Inflammatory macrophage (primary cell): Measurements from ENCODE around the gene FAH.

ENCODE experiments used
- DNase-seq, 2 donors: peaks; one replicate each; pipeline ENCODE4 v3.0.0-alpha.2; 2020 to 2022

The FAH gene

DNA sequence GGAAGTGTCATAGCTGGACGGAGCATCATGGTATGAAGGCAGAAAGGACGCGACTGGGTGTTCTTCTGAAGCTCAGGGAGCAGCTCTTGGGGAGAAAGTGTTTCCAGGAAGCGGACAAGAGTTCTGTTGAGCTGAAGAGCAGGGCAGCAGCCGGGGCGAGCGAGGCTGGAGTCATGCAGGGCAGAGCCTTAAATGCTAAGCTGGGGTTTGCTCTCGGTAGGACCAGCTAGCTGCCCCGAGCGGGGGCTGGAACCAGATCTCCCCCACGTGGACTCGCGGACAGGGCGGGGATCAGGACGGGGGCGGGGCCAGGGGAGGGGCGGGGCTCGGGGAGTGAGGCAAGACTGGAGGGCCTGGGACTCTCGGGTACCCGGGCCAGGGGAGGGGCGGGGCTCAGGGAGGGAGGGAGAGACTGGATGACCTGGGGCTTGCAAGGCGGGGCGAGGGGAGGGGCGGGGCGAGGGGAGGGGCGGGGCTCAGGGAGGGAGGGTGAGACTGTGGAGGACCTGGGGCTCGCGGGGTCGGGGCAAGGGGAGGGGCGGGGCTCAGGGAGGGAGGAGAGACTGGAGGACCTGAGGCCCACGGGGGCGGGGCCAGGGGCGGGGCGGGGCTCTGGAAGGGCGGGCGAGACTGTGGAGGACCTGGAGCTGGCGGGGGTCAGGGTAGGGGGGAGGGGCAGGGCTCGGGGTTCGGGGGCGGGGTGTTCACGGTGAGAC lies 461 bp upstream of the FAH start:
- peak; percentile 81 to 82 for DNase-seq

DNA sequence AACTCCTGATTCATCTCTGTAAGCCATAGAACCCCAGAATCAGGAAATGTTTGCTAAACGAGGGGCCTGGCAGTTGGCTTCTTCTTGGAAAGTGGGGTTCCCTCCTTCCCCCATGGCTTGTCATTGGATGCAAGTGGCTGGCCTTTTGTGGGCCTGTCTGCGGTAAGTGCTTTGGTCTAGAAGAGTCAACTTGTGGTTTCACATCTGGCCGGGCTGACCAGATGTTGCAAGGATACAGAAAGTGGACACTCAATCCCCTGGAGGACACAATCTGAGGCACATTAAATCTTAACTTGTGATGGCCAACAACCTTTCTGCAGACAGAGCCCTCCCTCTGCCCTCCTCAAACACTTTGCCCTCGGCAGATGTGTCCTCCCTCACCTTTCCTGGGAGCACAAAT lies 1.1 kb downstream of the FAH start:
- no peak for DNase-seq

DNA sequence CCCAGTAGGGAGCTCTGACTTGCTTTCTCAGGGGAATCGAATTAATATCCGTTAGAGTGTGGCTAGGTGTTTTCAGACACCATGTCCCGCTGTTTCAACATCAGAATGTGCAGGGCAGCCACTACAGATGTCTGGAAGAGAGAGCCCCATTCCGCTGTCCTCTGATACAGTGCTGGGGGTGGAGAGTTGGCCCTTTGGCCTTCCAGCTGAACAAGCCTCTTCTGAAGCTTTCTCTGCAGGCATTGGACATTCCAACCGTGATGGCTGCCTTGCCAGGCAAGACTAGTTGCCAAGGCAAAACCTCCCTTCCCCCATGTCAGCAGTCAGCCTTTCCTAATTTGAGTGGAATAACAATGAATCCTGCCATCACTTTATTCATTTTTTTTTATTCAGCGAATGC lies 1.5 kb downstream of the FAH start:
- DNase-seq = no peak

DNA sequence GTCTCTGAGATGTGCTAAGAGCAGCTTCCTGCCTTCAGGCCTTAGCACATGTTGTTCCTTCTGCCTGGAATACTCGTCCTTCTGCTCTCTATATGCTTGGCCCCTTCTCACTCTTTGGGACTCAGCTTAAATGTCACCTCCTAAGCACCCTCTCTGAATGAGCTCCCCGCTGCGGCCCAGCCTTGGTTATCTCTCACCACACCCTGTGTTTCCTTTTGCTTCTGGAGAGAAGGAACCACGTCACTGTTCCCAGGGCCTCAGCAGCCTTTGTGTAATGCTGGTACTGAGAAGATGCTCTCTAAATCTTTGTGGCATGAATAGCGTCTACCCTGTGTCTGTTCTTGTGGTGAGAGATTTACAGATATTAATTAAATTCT lies 2.2 kb downstream of the FAH start:
- DNase-seq = no peak

DNA sequence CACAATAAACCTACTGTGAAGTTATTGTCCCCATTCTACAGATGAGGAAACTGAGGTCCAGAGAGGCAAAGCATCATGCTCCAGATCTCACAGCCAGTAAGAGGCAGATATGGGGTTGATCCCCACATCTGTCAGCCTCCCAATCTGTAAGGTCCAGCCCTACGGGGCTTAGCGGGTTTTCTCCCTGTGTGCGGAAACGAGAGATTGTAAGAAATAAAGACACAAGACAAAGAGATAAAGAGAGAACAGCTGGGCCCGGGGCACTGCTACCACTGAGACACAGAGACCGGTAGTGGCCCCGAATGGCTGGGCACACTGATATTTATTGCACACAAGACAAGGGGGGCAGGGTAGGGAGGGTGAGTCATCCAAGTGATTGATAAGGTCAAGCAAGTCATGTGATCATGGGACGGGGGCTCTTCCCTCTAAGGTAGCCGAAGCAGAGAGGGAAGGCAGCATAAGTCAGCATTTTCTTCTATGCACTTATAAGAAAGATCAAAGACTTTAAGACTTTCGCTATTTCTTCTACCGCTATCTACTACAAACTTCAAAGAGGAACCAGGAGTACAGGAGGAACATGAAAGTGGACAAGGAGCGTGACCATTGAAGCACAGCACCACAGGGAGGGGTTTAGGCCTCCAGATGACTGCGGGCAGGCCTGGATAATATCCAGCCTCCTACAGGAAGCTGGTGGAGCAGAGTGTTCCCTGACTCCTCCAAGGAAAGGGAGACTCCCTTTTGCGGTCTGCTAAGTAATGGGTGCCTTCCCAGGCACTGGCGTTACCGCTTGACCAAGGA lies 2.8 kb downstream of the FAH start:
- peak; percentile 20 to 28 for DNase-seq

DNA sequence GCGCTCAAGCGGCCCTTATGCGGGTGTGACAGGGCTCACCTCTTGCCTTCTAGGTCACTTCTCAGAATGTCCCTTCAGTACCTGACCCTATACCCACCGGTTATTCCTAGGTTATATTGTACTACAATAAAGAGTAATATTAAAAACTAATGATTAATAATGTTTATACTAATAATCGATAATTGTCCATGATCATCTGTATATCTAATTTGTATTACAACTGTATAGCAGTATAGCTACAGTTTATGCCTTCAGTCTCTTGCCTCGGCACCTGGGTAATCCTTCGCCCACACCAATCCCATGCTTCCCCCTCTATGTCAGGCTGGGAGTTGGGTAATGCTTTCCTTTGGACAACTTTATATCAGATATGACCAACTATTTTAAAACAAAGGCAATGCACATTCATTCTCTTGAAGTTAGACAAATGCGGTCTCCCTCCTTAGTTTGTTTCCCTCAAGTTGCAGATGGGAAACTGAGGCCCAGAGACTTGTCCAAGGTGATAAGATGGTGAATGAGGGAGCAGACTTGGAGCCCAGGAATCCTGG lies 3.4 kb downstream of the FAH start:
- peak in 1 of 2 donors; percentile 17 for DNase-seq

DNA sequence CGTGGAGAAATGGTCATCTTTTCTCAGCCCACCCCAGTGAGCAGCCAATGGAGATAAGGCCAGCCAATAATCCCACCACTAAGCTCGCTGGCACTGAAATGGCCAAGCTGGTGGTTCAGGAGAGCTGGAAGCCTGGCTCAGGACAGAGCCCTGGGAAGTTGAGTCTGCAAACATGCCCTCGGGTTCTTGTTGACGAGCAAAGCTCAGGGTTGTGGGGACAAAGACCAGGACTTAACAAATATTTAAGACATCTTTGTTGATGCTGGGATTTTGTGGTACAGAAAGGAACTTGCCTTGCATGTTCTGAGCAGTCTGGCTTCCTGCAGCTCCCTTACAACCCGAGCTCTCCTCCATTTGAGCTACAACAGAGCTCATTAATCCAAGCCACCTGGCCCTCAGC lies 4.4 kb downstream of the FAH start:
- no peak for DNase-seq

DNA sequence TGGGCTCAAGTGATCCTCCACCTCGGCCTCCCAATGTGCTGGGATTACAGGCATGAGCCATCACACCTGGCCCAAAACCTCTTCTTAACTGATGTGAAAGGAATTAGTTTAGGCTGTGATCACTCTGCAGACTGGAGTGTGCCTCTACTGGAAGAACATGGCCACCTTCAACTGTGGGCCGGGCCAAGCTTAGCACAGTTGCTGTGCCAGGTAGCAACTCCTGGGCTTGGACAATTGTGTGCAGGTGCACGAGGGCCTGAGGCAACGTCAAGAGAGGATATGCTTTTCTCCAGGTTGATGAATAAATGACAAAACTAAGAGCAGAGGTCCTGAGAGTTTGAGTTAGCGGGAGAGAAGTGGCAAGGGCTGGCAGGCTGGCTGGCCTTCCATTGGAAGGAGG lies 6.5 kb downstream of the FAH start:
- no peak for DNase-seq

DNA sequence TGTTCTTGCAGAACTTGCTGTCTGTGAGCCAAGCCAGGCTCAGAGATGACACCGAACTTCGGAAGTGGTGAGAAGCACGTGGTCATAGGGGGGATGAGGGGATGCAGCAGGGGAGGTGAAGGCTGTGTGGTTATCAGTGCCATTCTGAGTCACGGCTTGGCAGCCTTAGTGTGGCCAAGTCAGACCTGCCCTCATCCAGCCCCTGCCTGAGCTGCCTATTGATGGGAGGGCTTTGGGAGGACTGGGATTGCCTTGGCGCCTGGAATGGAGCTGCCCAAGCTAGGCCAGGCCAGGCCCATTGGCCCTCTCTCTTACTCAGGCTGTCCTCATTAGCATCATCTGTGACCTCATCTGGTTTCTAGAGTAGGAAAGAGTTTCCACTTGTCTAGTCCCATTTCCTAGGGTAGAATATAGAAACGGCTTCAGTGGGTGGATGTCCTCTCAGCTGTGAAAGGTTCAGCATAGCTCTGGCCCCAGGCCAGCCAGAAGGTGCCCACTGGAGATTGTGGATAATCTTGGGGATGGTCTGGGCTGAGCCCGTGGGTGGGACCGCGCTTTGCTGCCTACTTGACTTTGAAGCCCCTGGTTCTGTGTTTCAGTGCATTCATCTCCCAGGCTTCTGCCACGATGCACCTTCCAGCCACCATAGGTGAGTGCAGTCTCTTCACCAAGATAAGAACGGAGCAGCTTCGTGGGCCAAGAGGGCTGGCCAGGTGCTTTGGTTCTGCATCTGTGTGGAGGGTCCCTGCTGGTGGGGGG lies 7.2 kb downstream of the FAH start:
- DNase-seq = no peak

DNA sequence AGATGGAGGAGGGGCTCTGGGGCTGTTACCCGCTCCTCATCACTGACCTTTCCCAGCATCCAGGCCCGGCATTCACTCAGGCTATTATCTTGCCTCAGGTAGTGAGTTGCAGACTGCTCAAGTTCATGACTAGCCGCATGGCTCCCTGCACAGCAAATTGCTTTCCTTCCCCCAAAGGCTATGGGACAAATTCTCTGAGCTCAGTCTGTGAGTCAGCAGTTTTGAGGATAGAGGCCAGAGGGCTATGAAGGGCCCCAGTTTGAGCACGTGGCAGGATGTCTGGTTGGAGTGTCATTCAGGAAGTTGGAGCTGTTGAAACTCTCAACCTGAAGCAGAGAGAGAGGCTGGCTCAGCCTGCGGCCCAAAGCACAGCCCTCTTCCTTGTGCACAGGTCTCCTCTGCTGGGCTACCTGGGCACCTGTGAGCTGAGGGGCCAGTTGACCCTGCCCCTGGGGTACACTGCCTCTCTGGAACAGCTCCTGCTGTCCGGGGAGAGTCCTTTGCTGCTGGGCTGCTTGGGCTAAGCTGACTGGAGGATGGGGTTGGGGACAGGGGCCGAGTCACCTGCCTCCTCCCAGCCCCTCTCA lies 7.9 kb downstream of the FAH start:
- DNase-seq = peak; percentile 93 to 95

DNA sequence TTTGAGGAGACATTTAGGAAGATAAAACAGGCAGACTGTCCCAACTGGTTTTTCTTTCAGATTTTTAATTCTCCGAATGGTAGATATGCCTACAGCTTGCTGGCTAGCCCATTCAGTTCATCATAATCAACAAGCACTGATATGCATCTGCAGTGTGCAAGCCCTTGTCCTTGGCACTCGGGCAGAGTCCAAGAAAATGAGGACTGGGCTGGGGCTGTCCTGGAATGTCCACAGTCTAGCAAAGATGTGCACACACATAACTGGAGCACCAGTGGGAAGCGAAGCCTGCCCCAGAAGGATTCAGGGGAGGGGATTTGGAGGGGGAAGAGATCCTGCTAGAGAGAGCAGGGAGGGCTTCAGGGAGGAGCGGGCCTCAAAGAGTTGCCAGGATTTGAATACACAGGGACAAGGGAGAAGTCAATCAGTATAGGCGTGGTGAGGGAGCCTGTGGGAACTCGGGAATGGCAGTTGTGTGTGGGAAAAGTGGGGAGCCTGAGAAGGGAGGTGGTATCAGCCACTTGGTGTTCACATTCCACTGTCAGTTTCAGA lies 8.7 kb downstream of the FAH start:
- no peak for DNase-seq

DNA sequence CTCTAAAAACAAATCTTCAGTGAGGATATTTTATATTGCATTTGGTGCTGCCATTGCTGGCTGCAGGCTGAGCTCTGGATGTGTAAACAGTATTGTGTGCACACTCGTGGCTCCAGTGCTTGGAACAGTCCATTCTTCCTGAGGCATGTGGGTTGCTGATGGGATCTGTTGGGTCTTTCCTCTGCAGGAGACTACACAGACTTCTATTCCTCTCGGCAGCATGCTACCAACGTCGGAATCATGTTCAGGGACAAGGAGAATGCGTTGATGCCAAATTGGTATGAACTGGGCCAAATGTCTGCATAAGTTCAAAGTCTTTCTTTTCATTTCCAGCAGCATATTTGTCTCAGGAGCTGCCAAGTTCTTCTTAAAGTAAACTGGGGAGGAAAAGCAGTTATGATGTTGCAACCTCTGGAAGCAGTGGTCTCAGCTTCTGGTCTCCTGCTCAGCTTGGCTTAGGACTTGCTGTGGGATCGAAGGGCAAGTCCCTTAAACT lies 9.3 kb downstream of the FAH start:
- no peak for DNase-seq

DNA sequence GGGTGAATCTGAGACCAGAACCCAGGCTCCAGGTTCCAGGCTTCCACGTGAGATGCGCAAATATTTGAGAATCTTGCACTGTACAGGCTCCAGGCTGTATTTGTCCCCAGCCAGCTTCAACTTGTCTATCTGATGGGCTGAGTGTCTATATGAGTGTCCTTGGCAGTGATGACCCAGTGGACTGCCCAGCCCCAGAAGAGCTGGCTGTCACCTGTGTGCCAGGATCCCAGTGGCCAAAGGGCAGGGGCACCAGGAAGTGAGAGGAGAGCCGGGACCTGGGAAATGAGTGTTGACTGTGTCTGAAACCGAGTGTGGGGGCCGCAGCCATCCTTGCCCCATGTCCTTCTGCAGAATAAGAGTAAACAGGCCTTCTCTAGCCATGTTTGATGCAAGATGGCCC lies 10.4 kb downstream of the FAH start:
- DNase-seq = no peak

DNA sequence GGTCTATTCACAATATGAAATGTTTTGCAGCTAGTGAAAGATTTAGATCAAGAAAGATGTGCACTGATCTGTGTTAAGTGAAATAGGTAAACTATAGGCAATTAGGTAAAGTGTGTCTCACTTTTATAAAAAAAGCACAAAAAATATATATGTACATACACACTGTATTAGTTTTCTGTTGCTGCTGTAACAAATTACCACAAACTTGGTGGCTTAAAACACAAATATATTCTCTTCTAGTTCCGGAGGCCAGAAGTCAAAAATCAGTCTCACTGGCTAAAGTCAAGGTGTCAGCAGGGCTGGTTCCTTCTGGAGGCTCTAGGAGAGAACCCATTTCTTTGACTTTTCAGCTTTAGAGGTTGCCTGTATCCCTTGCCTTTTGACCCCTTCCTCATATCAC lies 11.1 kb downstream of the FAH start:
- DNase-seq = no peak

DNA sequence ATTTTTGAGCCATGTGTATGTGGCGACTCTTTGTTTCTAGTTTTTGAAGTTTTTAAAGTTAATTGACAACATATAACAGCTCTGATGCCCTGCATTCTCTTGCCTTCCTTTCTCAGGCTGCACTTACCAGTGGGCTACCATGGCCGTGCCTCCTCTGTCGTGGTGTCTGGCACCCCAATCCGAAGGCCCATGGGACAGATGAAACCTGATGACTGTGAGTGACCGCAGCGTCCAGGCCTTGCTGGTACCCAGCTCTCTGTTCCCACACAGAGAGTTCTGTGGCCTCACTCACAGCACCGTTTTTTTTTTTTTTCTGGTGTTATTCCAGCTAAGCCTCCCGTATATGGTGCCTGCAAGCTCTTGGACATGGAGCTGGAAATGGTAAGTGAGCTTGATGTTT lies 15.1 kb downstream of the FAH start:
- DNase-seq = no peak

DNA sequence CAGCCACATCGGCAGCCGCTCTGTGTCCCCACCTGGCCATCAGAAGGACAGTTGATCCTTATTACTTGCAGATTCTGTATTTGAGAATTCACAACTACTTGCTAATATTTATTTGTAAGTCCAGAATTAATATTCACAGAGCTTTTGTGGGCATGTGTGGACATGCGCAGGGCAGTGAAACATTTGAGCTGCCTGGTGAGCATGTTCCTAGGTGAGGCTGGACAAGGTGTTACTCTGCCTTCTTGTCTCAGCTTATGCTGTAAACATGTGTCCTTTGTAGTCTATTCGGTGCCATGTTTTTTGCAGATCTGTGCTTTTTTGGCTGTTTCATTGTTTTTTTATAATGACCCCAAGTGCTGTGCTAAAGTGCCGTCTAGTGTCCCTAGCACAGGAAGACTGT lies 15.6 kb downstream of the FAH start:
- DNase-seq = no peak

DNA sequence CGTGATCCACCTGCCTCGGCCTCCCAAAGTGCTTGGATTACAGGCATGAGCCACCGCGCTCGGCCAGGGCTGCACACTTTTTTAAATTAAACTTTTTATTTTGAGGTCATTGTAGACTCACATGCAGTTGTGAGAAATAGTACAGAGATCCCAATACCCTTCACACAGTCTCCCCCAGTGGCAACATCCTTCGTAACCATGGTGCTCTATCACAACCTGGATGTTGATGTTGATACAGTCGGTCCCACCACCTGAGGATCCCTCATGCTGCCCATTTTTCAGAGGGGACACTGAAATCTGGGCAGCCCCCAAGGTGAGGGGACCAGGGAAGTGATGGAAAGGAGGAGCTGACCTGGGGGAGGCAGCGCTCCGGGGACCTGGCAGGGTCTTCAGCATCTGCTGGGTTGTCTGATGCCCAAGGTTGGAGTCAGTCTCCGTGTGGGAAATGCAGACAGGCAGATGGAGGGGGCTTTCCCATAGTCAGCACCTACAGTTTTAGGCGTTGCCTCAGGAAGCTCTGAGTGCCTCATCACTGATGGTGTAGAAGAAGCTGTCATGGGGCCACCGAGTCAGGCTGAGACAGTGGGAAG lies 17.1 kb downstream of the FAH start:
- no peak for DNase-seq

DNA sequence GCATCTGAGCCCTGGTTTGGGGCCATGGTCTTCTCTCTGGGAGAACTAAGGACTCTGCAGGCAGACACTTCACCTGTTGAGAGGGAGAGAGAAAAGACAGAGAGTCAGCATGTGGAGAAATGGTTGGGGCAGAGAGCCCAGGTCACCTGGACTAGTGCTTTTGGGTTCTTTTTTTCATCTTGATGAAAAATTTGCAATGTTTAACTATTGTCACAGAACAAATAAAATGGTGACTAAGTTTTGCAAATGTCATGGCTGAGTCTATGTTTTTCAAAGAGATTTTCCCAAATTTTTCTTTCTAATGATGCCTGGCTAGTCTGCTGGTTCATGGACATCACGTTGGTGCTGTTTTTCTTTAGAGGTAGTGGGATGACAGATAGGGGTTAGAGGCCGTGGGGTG lies 17.8 kb downstream of the FAH start:
- no peak for DNase-seq

DNA sequence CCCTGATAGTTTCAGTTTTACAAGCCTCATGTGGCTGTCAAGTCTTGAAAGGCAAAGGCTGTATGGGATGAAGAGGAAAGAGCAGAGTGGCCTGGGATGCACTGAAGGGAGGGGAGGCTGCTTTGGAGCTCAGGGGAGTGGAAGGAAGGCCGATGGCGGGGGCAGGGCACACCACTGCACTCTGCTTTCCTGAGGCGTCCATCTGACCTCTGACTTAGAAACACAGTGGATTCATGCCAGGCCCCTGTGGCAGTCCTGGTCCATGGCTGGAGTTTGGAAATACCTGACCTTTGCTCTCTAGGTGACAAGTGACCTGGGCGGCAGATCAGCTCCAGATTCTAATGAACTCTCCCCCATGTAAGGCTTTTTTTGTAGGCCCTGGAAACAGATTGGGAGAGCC lies 19.0 kb downstream of the FAH start:
- no peak for DNase-seq

DNA sequence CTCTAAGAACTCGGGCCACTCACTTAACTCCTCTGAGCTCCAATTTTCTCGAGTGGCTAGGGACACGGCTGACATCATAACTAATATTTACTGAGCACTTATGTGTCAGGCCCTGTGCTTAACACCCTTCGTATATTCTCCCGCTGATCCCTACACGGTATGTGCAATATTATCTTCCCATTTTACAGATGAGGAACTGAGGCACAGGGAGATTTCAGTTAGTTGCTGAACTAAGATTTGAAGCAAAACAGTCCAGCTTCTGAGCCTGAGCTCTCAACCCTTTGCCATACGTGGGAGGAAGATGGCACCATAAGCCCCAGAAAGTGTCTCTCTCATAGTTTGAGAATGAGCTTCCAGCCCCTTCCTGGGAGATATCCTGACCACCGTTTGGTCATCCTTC lies 19.6 kb downstream of the FAH start:
- no peak for DNase-seq

DNA sequence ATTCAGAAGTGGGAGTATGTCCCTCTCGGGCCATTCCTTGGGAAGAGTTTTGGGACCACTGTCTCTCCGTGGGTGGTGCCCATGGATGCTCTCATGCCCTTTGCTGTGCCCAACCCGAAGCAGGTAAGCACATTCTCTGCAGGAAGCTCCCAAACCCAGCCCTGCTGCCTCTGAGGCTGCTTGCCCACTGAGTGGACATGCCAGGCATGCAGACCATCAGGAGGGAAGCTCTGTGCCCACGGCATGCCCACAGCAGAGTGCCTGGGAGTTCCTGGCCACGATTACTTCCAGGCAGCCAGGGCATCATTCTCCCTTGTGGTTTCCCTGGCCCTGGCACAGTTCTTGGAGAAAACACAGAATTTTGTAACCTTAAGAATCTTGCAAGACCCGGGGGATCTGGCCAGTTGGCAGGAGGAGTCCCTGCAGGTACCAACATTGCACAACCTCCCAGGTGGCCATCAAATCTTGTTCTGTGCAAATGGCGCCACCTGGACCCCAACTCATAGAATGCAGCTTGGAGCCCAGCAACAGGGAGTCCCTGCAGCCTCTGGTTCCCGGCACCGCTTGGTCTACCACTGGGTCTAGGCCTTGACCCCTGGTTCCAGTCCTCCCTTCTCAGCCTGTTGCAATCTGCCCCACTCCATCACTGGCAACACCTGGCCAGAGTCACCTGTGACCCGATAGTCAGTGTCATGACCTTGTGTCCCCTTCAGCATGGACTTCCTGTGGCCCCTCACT lies 20.4 kb downstream of the FAH start:
- peak; percentile 39 to 44 for DNase-seq
